Left ventricle myocardium inferior (tissue), 1 donor: ENCODE results near the gene CSTF2. TPM values are rescaled to one million over a fixed set of nuclear protein-coding genes. Genes with fewer than 3 reads are reported as not detected.

ENCODE experiments used
- DNase-seq: peaks from one replicate; pipeline ENCODE4 v3.0.0-alpha.2; 2020
- H3K27ac ChIP-seq: fragments of 200-600 bp; replicated peaks from 2 replicates; pipeline ENCODE4 v1.8.0; 2021
- H3K27me3 ChIP-seq: fragments of 200-600 bp; 2 replicates; pipeline ENCODE4 v1.8.0; 2021; ENCODE audit warnings: low read depth
- H3K36me3 ChIP-seq: fragments of 200-600 bp; 2 replicates; pipeline ENCODE4 v1.8.0; 2021
- H3K4me1 ChIP-seq: fragments of 200-600 bp; 2 replicates; pipeline ENCODE4 v1.8.0; 2021
- H3K4me3 ChIP-seq: fragments of 200-600 bp; 2 replicates; pipeline ENCODE4 v1.8.0; 2021; ENCODE audit warnings: mild to moderate bottlenecking, moderate library complexity
- H3K9me3 ChIP-seq: fragments of 200-600 bp; replicated peaks from 2 replicates; pipeline ENCODE4 v1.8.0; 2021
- intact Hi-C: fragments of 100-400 bp; cut with micrococcal nuclease; formaldehyde crosslinking; loops from one replicate; pipeline ENCODE4 v1.11.0; 2022
- total RNA-seq: library from RNA; stranded (reverse); fragmentation: NEBNext Ultra II Directional; extraction: Animal tissue kit (Norgen Biotek cat#: 25700); gene quantifications from one replicate; pipeline ENCODE4 v1.2.1, GENCODE V29; 2021
- TF ChIP-seq, protein P1 (sequence below): fragments of 200-600 bp; IDR thresholded peaks from 2 replicates; pipeline ENCODE4 v1.8.0; 2021; ENCODE audit warnings: antibody characterized with exemption, mild to moderate bottlenecking, borderline replicate concordance
- donor health status: DM: no; HTN: yes; CAD: no; lungs with severe emphysema.

CSTF2 gene
- total RNA-seq, 1 donor from 2014 or later: 6.8 TPM

DNA sequence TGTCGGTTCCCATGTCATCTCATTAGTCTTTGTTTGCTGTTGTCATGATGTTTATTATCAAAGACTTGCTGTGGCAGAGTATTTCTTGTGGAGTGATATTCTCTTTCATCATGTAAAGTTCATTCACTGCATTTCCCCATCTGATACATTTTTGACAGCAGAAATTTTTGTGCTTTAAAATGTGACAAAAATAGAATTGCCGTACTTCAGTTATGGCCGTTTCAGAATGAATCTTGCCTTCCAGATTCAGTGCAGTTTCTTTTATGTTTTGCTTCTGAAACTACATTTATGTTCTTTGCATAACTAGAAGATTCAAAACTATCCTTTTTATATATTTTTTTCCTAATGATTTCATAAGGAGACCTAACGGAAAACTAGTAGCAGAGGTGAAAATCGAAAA lies 10.0 kb downstream of the CSTF2 start:
- DNase-seq: no peak

DNA sequence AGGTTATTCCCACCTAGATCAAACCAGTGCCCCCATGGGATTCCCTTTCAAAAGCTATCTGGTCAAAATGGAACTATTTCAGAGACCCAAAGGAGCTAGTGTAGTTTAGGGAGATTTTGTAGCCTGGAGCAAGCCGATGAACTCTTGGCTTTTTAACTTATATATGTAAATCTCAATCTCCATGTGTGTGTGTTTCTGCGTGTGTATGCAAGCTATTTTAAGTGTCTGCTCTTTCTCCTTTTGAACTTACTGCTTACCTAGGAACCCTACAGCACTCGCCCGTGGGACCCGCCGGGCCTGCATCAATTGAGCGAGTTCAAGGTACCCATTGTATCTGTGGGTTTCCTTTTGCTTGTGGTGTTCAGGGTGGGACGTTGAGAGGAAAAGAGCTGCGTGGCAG lies 10.4 kb downstream of the CSTF2 start:
- intact Hi-C loops: no loop called here
- no peak overlapping the region for H3K27ac ChIP-seq

More for the DNA sequence above, 10.0 kb downstream of the CSTF2 start:
- Histone ChIP-seq H3K27ac (no peak overlapping the region), H3K4me1 (no peaks in the 10 kb centered on the region), H3K4me3 (no peak overlapping the region), H3K9me3 (no peaks in the 10 kb centered on the region), H3K27me3 (no peaks in the 10 kb centered on the region), H3K36me3 (peaks cover 51% of the 10 kb centered on the region)
- TF ChIP-seq, protein P1, sequence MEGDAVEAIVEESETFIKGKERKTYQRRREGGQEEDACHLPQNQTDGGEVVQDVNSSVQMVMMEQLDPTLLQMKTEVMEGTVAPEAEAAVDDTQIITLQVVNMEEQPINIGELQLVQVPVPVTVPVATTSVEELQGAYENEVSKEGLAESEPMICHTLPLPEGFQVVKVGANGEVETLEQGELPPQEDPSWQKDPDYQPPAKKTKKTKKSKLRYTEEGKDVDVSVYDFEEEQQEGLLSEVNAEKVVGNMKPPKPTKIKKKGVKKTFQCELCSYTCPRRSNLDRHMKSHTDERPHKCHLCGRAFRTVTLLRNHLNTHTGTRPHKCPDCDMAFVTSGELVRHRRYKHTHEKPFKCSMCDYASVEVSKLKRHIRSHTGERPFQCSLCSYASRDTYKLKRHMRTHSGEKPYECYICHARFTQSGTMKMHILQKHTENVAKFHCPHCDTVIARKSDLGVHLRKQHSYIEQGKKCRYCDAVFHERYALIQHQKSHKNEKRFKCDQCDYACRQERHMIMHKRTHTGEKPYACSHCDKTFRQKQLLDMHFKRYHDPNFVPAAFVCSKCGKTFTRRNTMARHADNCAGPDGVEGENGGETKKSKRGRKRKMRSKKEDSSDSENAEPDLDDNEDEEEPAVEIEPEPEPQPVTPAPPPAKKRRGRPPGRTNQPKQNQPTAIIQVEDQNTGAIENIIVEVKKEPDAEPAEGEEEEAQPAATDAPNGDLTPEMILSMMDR: no peak
- intact Hi-C loops: no loop called here

DNA sequence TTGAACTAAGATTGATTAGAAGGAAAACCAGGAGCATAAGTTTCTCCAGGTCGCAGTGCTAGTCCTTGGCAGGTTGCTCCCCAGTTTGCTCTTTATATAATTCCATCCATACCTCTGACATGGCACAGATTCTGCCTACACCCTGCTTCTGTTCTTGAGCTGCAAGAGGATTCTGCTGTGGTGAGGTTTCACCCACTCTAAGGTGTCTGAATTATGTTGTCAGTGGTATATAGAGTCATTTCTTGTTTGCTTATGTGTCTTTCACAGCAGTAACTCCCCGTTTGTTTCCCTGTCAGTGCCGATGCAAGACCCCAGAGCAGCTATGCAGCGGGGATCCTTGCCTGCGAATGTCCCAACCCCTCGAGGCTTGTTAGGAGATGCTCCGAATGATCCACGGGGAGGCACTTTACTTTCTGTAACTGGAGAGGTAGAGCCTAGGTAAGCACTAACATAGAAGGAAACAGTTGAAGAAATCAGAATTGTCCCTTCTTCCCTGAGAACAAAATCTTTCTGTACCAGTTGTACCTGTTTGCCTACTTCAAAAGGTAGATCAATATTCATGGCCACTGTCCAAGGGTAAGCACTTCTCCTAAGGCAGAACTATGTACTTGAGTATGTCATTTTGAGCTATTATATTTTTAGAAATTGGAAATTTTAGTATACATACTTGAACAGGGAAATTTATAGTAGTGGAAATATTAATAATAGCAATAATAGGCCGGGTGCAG lies 11.2 kb downstream of the CSTF2 start:
- no peak for DNase-seq
- TF ChIP-seq, protein P1: no peak

More for the DNA sequence above, 10.4 kb downstream of the CSTF2 start:
- Histone ChIP-seq H3K4me1 (no peaks in the 10 kb centered on the region), H3K36me3 (peaks cover 51% of the 10 kb centered on the region), H3K4me3 (no peak overlapping the region), H3K9me3 (no peaks in the 10 kb centered on the region), H3K27me3 (no peaks in the 10 kb centered on the region)
- DNase-seq: no peak
- TF ChIP-seq, protein P1: no peak

DNA sequence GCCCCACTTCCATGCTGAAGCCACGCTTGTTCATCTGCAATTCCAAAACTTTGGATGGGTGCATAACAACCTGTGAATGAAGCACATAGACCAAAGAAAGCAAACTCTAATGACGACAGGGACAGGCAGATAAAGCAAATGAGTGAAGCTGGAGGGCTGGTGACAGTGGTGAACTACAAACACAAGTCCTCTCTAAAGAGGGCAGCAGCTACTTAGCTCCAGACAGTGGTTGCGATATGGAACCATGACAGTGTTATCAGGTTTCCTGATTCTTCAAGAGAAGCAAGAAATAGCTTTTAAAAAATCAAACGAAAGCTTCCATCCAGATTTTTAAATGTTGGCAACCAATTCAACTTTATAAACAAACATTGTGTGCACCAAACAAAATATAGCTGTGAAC lies 30.1 kb downstream of the CSTF2 start:
- H3K36me3 ChIP-seq: no peaks in the 10 kb centered on the region
- intact Hi-C loops: no loop called here
- H3K27me3 ChIP-seq: no peaks in the 10 kb centered on the region
- H3K27ac ChIP-seq: no peak overlapping the region
- no peak for DNase-seq
- H3K9me3 ChIP-seq: no peaks in the 10 kb centered on the region
- TF ChIP-seq, protein P1: no peak
- H3K4me1 ChIP-seq: no peaks in the 10 kb centered on the region
- no peak overlapping the region for H3K4me3 ChIP-seq

More for the DNA sequence above, 11.2 kb downstream of the CSTF2 start:
- Histone ChIP-seq H3K27ac (no peak overlapping the region), H3K9me3 (no peaks in the 10 kb centered on the region), H3K4me3 (no peak overlapping the region), H3K4me1 (no peaks in the 10 kb centered on the region), H3K36me3 (peaks cover 51% of the 10 kb centered on the region), H3K27me3 (no peaks in the 10 kb centered on the region)
- intact Hi-C loops: no loop called here

DNA sequence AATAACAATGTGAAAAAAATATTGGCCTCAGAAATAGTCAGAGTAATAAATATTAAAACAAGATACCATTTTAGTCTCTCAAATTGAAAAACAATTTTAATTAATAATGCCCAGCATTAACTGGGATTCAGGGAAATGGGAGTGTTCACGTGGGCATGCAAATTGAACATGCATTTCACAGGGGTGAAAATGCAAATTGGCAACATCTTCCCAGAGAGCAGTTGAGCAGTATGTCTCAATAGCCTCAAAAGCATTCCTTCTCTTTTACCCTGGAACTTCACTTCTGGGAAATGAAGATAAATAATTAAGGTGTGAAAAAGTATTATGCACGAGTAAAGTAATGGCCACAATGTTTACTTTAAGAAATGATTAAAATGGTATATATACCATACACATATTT lies 32.6 kb downstream of the CSTF2 start:
- Histone ChIP-seq H3K4me3 (no peak overlapping the region), H3K27me3 (no peaks in the 10 kb centered on the region), H3K9me3 (no peaks in the 10 kb centered on the region), H3K36me3 (no peaks in the 10 kb centered on the region), H3K27ac (no peak overlapping the region), H3K4me1 (no peaks in the 10 kb centered on the region)
- intact Hi-C loops: no loop called here
- DNase-seq: no peak
- TF ChIP-seq, protein P1: no peak
